B cell (primary cell): Measurements from ENCODE around the gene NHERF2.

Source experiments
- CTCF ChIP-seq: fragments of 200-600 bp; IDR thresholded peaks from one replicate; pipeline ENCODE4 v1.8.0; 2022; ENCODE audit warnings: antibody characterized with exemption, mild to moderate bottlenecking
- EZH2 ChIP-seq: IDR thresholded peaks from 2 replicates; pipeline ENCODE4 v1.6.1; 2012; ENCODE audit warnings: borderline replicate concordance, low read depth, mild to moderate bottlenecking, moderate library complexity, low read length; ENCODE audit not compliant: insufficient read depth, poor library complexity, severe bottlenecking

GRCh38 chr16:2027024-2028010, 615 bp downstream of the NHERF2 start:
- TF ChIP-seq CTCF (no peak), EZH2 (no peak)
